LHCN-M2 (cell line): ENCODE measurements around the gene SLC19A1. TPM values are rescaled to one million over a fixed set of nuclear protein-coding genes. Genes with fewer than 3 reads are reported as not detected.

Experiments used
- DNase-seq: peaks from one replicate; pipeline ENCODE4 v3.0.0-alpha.2; 2012; ENCODE audit warnings: low read depth
- total RNA-seq: library from RNA; depleted of rRNA; stranded (reverse); fragments of >200 nt; gene quantifications from 2 replicates; pipeline ENCODE4 v1.2.3, GENCODE V29; 2014

SLC19A1 gene
- total RNA-seq, 1 experiment from 2014 or later = 21.8 TPM

- no peak for DNase-seq
Observed at GRCh38 chr21:45517249-45518065, 24.8 kb downstream of the SLC19A1 start.

GRCh38 chr21:45516671-45517151 is 25.5 kb downstream of the SLC19A1 start:
- no peak for DNase-seq

- DNase-seq = no peak
Observed at GRCh38 chr21:45516071-45516670, 26.1 kb downstream of the SLC19A1 start.

- no peak for DNase-seq
Observed at GRCh38 chr21:45515241-45516061, 26.8 kb downstream of the SLC19A1 start.

- no peak for DNase-seq
Observed at GRCh38 chr21:45514311-45515021, 27.8 kb downstream of the SLC19A1 start.

- DNase-seq = no peak
Observed at GRCh38 chr21:45513741-45514310, 28.4 kb downstream of the SLC19A1 start.

- DNase-seq = no peak
Observed at GRCh38 chr21:45513003-45513717, 29.1 kb downstream of the SLC19A1 start.

- no peak for DNase-seq
Observed at GRCh38 chr21:45512626-45513002, 29.6 kb downstream of the SLC19A1 start.

GRCh38 chr21:45511661-45512431 is 30.4 kb downstream of the SLC19A1 start:
- no peak for DNase-seq

- DNase-seq = no peak
Observed at GRCh38 chr21:45511007-45511406, 31.2 kb downstream of the SLC19A1 start.

- DNase-seq = no peak
Observed at GRCh38 chr21:45510466-45510955, 31.7 kb downstream of the SLC19A1 start.

GRCh38 chr21:45509566-45510465 is 32.4 kb downstream of the SLC19A1 start:
- no peak for DNase-seq

GRCh38 chr21:45508607-45509565 is 33.4 kb downstream of the SLC19A1 start:
- no peak for DNase-seq

- no peak for DNase-seq
Observed at GRCh38 chr21:45507888-45508508, 34.2 kb downstream of the SLC19A1 start.

- no peak for DNase-seq
Observed at GRCh38 chr21:45507523-45507875, 34.7 kb downstream of the SLC19A1 start.

- no peak for DNase-seq
Observed at GRCh38 chr21:45506836-45507522, 35.3 kb downstream of the SLC19A1 start.
